Adrenal gland (tissue), 12 donors: ENCODE measurements around the gene LRRN2. TPM values are rescaled to one million over a fixed set of nuclear protein-coding genes. Genes with fewer than 3 reads are reported as not detected.

Experiments
- DNase-seq, 7 donors: peaks; one replicate each; pipeline ENCODE4 v3.0.0-alpha.2; 2019 to 2020
- H3K27ac ChIP-seq, 5 donors: fragments of 200-600 bp; sonication (generic) in 4 of 5; 1 replicate in 3 of 5; 2 replicates in 2 of 5; pipeline versions ENCODE4 v1.5.1 to v1.8.0; 2016 to 2020; ENCODE audit warnings: mild to moderate bottlenecking in 1 of 5
- H3K27me3 ChIP-seq: fragments of 200-600 bp; 2 replicates; pipeline ENCODE4 v1.8.0; 2021
- H3K36me3 ChIP-seq, 2 donors: fragments of 200-600 bp; replicated peaks in 1 of 2; 1 replicate in 1 of 2; 2 replicates in 1 of 2; pipeline versions ENCODE4 v1.5.1 to v1.8.0; 2018 to 2022
- H3K4me1 ChIP-seq, 2 donors: fragments of 200-600 bp; replicated peaks in 1 of 2; 1 replicate in 1 of 2; 2 replicates in 1 of 2; pipeline versions ENCODE4 v1.5.1 to v1.8.0; 2018 to 2021
- H3K4me3 ChIP-seq, 4 donors: fragments of 200-600 bp; sonication (generic) in 3 of 4; one replicate each; pipeline ENCODE4 v1.5.1; 2016 to 2018
- H3K9me3 ChIP-seq, 3 donors: fragments of 200-600 bp; sonication (generic) in 1 of 3; replicated peaks in 1 of 3; 1 replicate in 2 of 3; 2 replicates in 1 of 3; pipeline versions ENCODE4 v1.5.1 to v1.8.0; 2016 to 2021
- POLR2A ChIP-seq, 2 donors: fragments of 450-650 bp; IDR thresholded peaks; one replicate each; pipeline ENCODE4 v1.6.1; 2017; ENCODE audit warnings: antibody characterized with exemption in 2 of 2, mild to moderate bottlenecking in 2 of 2, moderate library complexity in 1 of 2
- WGBS, 4 donors: extraction: QIAGEN DNeasy Blood & Tissue Kit in 2 of 4; methylation state at CpG; one replicate each; pipeline versions ENCODE4 v1.1.5 to v1.1.7; 2013 to 2017; 5-methylcytosine and 5-hydroxymethylcytosine counted together
- intact Hi-C, 2 donors: fragments of 100-400 bp; cut with DNase I; formaldehyde crosslinking; loops; one replicate each; pipeline versions ENCODE4 v1.14.1 to v1.15.0; 2022 to 2023
- polyA plus RNA-seq, 3 donors: library from polyadenylated mRNA; stranded (reverse); fragments of 200-250 nt in 2 of 3; fragments of 350-450 nt in 1 of 3; fragmentation: Illumina TruSeq in 1 of 3; extraction: RNeasy Lipid Tissue Mini Kit (QIAGEN cat#74804) in 1 of 3; gene quantifications; one replicate each; pipeline ENCODE4 v1.2.3, GENCODE V29; 2013 to 2014
- total RNA-seq, 9 donors: library from RNA; depleted of rRNA in 4 of 9; stranded (reverse); fragments of >200 nt in 4 of 9; fragments of 120-200 nt in 1 of 9; fragmentation: NEBNext Ultra II Directional in 1 of 9; extraction: Animal tissue kit (Norgen Biotek cat#: 25700) in 1 of 9; gene quantifications; one replicate each; pipeline versions ENCODE4 v1.1.0 to v1.2.4, GENCODE V29; 2013 to 2023
- TF ChIP-seq, protein P1 (sequence below), 6 experiments: fragments of 450-650 bp in 4 of 6; fragments of 200-600 bp in 2 of 6; sonication (generic) in 1 of 6; IDR thresholded peaks; 1 replicate in 5 of 6; 2 replicates in 1 of 6; pipeline versions ENCODE4 v1.5.1 to v1.8.0; 2016 to 2021; ENCODE audit warnings: antibody characterized with exemption in 6 of 6, mild to moderate bottlenecking in 2 of 6, moderate library complexity in 1 of 6
- donor health status: healthy with polysubstance abuse.
- donor health status: Bipolar disorder and iron deficiency.
- donor health status: DM: yes; HTN: yes; CAD: no.
- donor health status: DM: no; HTN: no; CAD: no.
- donor health status: DM: no; HTN: no; CAD: no.
- donor health status: DM: yes; HTN: yes; CAD: no.

Gene LRRN2
- total and polyA plus RNA-seq, 12 donors, result 1.1 to 8.7 (median 3.2) TPM

DNA sequence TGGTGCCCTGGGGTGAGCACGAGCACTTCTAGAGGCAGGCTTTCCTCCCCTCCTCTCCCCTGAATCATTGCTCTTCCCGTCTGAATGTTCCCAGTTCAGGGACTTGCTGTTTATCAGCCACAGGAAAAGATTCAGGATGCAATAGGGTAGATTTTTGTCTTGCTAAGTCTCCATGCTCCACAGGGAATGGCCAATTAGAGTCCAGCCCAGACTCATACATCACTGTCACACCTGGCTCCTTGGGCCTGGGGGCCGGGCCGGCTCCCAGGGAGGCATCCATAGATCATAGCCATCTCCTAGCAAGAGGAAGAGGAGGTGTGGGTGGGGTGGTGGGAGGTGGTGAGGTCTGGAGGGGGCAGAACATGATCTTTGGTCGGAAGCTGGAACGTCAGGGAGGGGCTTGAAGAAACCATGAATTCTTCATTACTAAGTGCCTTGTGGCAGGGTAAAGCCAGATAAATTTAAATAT lies 83.4 kb downstream of the LRRN2 start:
- no peak for DNase-seq
- intact Hi-C loops, result no loop called here
- H3K36me3 ChIP-seq, result no peaks in the 10 kb centered on the region
- TF ChIP-seq, protein P1, sequence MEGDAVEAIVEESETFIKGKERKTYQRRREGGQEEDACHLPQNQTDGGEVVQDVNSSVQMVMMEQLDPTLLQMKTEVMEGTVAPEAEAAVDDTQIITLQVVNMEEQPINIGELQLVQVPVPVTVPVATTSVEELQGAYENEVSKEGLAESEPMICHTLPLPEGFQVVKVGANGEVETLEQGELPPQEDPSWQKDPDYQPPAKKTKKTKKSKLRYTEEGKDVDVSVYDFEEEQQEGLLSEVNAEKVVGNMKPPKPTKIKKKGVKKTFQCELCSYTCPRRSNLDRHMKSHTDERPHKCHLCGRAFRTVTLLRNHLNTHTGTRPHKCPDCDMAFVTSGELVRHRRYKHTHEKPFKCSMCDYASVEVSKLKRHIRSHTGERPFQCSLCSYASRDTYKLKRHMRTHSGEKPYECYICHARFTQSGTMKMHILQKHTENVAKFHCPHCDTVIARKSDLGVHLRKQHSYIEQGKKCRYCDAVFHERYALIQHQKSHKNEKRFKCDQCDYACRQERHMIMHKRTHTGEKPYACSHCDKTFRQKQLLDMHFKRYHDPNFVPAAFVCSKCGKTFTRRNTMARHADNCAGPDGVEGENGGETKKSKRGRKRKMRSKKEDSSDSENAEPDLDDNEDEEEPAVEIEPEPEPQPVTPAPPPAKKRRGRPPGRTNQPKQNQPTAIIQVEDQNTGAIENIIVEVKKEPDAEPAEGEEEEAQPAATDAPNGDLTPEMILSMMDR (IDR thresholded peaks at IDR 0.05), result no peak
- TF ChIP-seq POLR2A (IDR thresholded peaks at IDR 0.05), result no peak
- H3K27me3 ChIP-seq, result no peaks in the 10 kb centered on the region
- no peak overlapping the region for H3K27ac ChIP-seq
- H3K4me3 ChIP-seq, result no peak overlapping the region
- H3K9me3 ChIP-seq, result no peaks in the 10 kb centered on the region
- no peaks in the 10 kb centered on the region for H3K4me1 ChIP-seq
- 50 to 71% (median 61%) methylated on average over 6 of the region's 6 CpGs for WGBS, 4 donors

DNA sequence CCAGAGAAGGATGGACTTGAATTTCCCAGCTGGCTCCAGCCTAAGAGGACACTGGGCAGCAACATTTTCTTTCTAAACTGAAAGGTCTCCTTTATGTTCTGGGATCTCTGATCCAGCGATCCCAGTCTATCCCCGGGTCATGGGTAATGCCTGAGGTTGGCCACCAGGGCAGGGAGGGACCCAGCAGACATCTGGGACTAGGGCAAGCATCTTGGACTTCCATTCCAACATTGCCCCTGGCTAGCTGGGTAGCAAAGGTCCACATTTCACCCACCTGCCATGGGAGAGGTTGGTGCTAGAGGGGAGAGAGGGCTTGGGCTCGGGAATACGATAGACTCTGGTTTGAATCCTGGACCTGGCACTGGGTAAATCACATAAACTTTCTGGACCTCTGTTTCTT lies 84.6 kb downstream of the LRRN2 start:
- H3K4me1 ChIP-seq, result no peaks in the 10 kb centered on the region
- H3K27ac ChIP-seq, result no peak overlapping the region
- H3K27me3 ChIP-seq, result no peaks in the 10 kb centered on the region
- no peaks in the 10 kb centered on the region for H3K9me3 ChIP-seq
- H3K36me3 ChIP-seq, result no peaks in the 10 kb centered on the region
- WGBS, 4 donors, result 90 to 100% (median 92%) methylated on average over 2 to 4 of the region's 4 CpGs
- no peak for DNase-seq
- TF ChIP-seq POLR2A (IDR thresholded peaks at IDR 0.05), result no peak
- TF ChIP-seq, protein P1 (IDR thresholded peaks at IDR 0.05), result no peak
- intact Hi-C loops, result no loop called here
- no peak overlapping the region for H3K4me3 ChIP-seq

DNA sequence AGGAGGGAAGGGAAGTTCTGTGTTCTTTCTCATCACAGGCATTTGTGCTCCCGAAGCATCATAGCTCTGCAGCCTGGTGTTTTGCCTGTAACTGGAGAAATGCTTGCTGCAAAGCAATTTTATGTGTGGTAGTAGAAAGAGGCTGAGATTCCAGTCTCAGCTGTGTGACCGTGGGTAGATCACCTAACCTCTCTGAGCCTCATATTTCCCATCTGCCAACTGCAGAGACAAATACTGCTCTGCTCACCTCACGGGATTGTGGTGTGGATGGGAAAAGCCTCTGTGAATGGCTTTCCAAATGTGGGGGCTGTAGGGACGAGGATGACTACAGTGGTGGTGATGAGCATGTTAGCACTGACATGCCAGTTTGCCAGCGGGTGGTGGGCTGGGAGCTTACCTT lies 85.3 kb downstream of the LRRN2 start:
- TF ChIP-seq POLR2A (IDR thresholded peaks at IDR 0.05), result no peak
- TF ChIP-seq, protein P1 (IDR thresholded peaks at IDR 0.05), result no peak
- intact Hi-C loops, result no loop called here

DNA sequence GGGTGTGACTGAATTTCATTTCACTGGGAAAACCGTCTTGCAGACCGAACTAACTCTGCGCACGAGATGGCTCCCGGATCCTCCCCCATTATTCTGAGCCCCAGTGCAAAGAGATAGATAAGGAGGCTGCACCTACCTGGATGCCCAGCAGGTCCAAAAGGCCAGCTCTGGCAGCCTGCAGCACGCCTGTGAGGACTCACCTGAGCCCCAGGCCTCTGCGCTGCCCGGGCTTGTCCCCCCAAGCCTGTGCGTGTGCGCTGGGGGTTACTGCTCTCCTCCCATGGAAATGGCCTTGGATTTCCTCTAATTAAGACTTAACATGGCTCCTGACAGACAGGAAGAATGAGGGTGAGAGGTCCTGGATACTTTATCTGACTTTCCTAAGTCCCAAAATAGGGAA lies 85.9 kb downstream of the LRRN2 start:
- no peaks in the 10 kb centered on the region for H3K36me3 ChIP-seq
- H3K4me3 ChIP-seq, result no peak overlapping the region
- 67 to 90% (median 79%) methylated on average over 10 of the region's 10 CpGs; no CpG with 5 or more reads in 1 of the 4 donors for WGBS, 4 donors
- H3K9me3 ChIP-seq, result no peaks in the 10 kb centered on the region
- intact Hi-C loops, result no loop called here
- no peak overlapping the region for H3K27ac ChIP-seq
- H3K4me1 ChIP-seq, result no peaks in the 10 kb centered on the region
- H3K27me3 ChIP-seq, result no peaks in the 10 kb centered on the region
- no peak for TF ChIP-seq POLR2A (IDR thresholded peaks at IDR 0.05)
- TF ChIP-seq, protein P1 (IDR thresholded peaks at IDR 0.05), result no peak
- no peak for DNase-seq

More for the DNA sequence above, 85.3 kb downstream of the LRRN2 start:
- 69 to 80% (median 76%) methylated on average over 5 of the region's 5 CpGs for WGBS, 4 donors
- H3K9me3 ChIP-seq, result no peaks in the 10 kb centered on the region
- H3K4me1 ChIP-seq, result no peaks in the 10 kb centered on the region
- no peaks in the 10 kb centered on the region for H3K36me3 ChIP-seq
- H3K4me3 ChIP-seq, result no peak overlapping the region
- H3K27me3 ChIP-seq, result no peaks in the 10 kb centered on the region
- no peak for DNase-seq
- no peak overlapping the region for H3K27ac ChIP-seq
